Measurements from ENCODE around the gene GTF2F1.

DNA sequence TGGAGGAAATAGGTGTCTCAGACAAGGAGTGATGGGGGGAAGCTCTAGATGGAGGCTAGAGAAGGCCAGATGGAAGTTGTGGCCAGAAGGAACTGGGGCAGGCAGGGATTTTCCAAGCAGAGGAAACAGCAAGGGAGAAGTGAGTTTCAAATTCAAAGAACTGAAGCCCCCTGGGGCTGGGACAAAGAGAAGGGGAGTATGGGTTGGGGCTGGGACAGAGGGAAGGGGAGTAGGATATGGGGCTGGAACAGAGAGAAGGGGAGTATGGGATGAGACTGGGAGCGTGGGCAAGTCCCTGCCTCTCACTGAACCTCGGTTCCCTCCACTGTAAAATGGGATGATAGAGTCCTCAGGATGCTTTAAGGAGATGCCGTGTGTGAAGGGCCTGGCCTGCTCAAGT, 1.9 kb upstream of the GTF2F1 start:
- TF ChIP-seq BHLHE40 (IDR thresholded peaks at IDR 0.05; ENCODE audit: borderline replicate concordance) (no peak), L3MBTL2 (conservative IDR thresholded peaks at IDR 0.05) (no peak), SP1 (IDR thresholded peaks at IDR 0.05) (no peak), NFRKB (IDR thresholded peaks at IDR 0.05) (no peak), ELF4 (IDR thresholded peaks at IDR 0.05) (no peak), FOXA1 (IDR thresholded peaks at IDR 0.05) (no peak), HDGF (IDR thresholded peaks at IDR 0.05; ENCODE audit: borderline replicate concordance) (no peak), FOXM1 (IDR thresholded peaks at IDR 0.05; ENCODE audit: borderline replicate concordance) (no peak)

Measured in HEK293T (cell line).